NCI-H2081 treated with DMSO at 0.1 percent for 48 hours (cell line): ENCODE results near the gene NT5DC2.

Source experiments
- DNase-seq: peaks from one replicate; lab custom pipeline; 2025; lab: John Stamatoyannopoulos, UW

The NT5DC2 gene

GRCh38 chr3:52487788-52488691, 45.6 kb downstream of the NT5DC2 start:
- no peak for DNase-seq

GRCh38 chr3:52487050-52487787, 46.4 kb downstream of the NT5DC2 start:
- DNase-seq, result no peak

GRCh38 chr3:52484680-52485461, 48.8 kb downstream of the NT5DC2 start:
- no peak for DNase-seq

- no peak for DNase-seq
These were observed 49.9 kb downstream of the NT5DC2 start for GRCh38 chr3:52483577-52484381.

- DNase-seq, result no peak
These were observed 50.6 kb downstream of the NT5DC2 start for GRCh38 chr3:52483081-52483480.

- no peak for DNase-seq
These were observed 51.7 kb downstream of the NT5DC2 start for GRCh38 chr3:52481819-52482521.

GRCh38 chr3:52480768-52481715, 52.6 kb downstream of the NT5DC2 start:
- DNase-seq, result no peak

GRCh38 chr3:52479877-52480575, 53.6 kb downstream of the NT5DC2 start:
- DNase-seq, result no peak

- DNase-seq, result no peak
These were observed 54.4 kb downstream of the NT5DC2 start for GRCh38 chr3:52479037-52479876.

GRCh38 chr3:52477796-52478095, 55.9 kb downstream of the NT5DC2 start:
- no peak for DNase-seq

GRCh38 chr3:52477076-52477795, 56.4 kb downstream of the NT5DC2 start:
- no peak for DNase-seq
